ENCODE data around the gene PSMD6.

The PSMD6 gene

GRCh38 chr3:63976872-63977200 lies 46.5 kb downstream of the PSMD6 start:
- no peak for DNase-seq (ENCODE audit: low read depth)

- peak; percentile 90 for DNase-seq (ENCODE audit: low read depth)
Measured at GRCh38 chr3:63976161-63976871, 47.0 kb downstream of the PSMD6 start.

- peak; percentile 29 for DNase-seq (ENCODE audit: low read depth)
Measured at GRCh38 chr3:63975723-63976122, 47.6 kb downstream of the PSMD6 start.

GRCh38 chr3:63974451-63974850 lies 48.8 kb downstream of the PSMD6 start:
- DNase-seq (ENCODE audit: low read depth) = no peak

- no peak for DNase-seq (ENCODE audit: low read depth)
Measured at GRCh38 chr3:63973406-63973805, 49.9 kb downstream of the PSMD6 start.

GRCh38 chr3:63972987-63973386 lies 50.3 kb downstream of the PSMD6 start:
- no peak for DNase-seq (ENCODE audit: low read depth)

- no peak for DNase-seq (ENCODE audit: low read depth)
Measured at GRCh38 chr3:63972196-63972595, 51.1 kb downstream of the PSMD6 start.

- no peak for DNase-seq (ENCODE audit: low read depth)
Measured at GRCh38 chr3:63970631-63971475, 52.4 kb downstream of the PSMD6 start.

- no peak for DNase-seq (ENCODE audit: low read depth)
Measured at GRCh38 chr3:63969876-63970275, 53.4 kb downstream of the PSMD6 start.

GRCh38 chr3:63968612-63969350 lies 54.5 kb downstream of the PSMD6 start:
- DNase-seq (ENCODE audit: low read depth) = no peak

- DNase-seq (ENCODE audit: low read depth) = peak; percentile 26
Measured at GRCh38 chr3:63967675-63968611, 55.4 kb downstream of the PSMD6 start.

- DNase-seq (ENCODE audit: low read depth) = no peak
Measured at GRCh38 chr3:63966871-63967270, 56.4 kb downstream of the PSMD6 start.

- DNase-seq (ENCODE audit: low read depth) = no peak
Measured at GRCh38 chr3:63966007-63966406, 57.3 kb downstream of the PSMD6 start.

- DNase-seq (ENCODE audit: low read depth) = no peak
Measured at GRCh38 chr3:63964681-63965485, 58.4 kb downstream of the PSMD6 start.

- DNase-seq (ENCODE audit: low read depth) = no peak
Measured at GRCh38 chr3:63963496-63963895, 59.8 kb downstream of the PSMD6 start.

- no peak for DNase-seq (ENCODE audit: low read depth)
Measured at GRCh38 chr3:63961891-63962290, 61.4 kb downstream of the PSMD6 start.

Data from fibroblast of the conjunctiva (primary cell).